ENCODE measurements around the gene RNF223. TPM values are rescaled to one million over a fixed set of nuclear protein-coding genes. Genes with fewer than 3 reads are reported as not detected.

Gene RNF223
- total RNA-seq, 1 donor from 2014 or later, result not detected

GRCh38 chr1:1046767-1047166 lies 27.3 kb downstream of the RNF223 start:
- Histone ChIP-seq H3K4me3 (no peak overlapping the region), H3F3A (ENCODE audit: low read depth) (peaks cover 3% of the 10 kb centered on the region), H3K9me3 (ENCODE audit: low read depth) (no peaks in the 10 kb centered on the region), H3K36me3 (no peaks in the 10 kb centered on the region), H3K27me3 (no peaks in the 10 kb centered on the region), H3K9ac (no peak overlapping the region), H3K79me2 (ENCODE audit: low read depth) (no peaks in the 10 kb centered on the region), H2AFZ (replicated peaks) (no peak overlapping the region), H3K4me2 (no peak overlapping the region), H4K20me1 (ENCODE audit: low read depth) (peaks cover 25% of the 10 kb centered on the region), H3K27ac (no peak overlapping the region), H3K4me1 (no peaks in the 10 kb centered on the region)
- Mint-ChIP-seq H3K4me1 (no peaks in the 10 kb centered on the region), H3K9me3 (no peaks in the 10 kb centered on the region), H3K27me3 (ENCODE audit: insufficient read depth, low read depth) (peaks cover 2% of the 10 kb centered on the region), H3K27ac (no peak overlapping the region), H3K36me3 (peaks cover 12% of the 10 kb centered on the region), H3K4me3 (no peak overlapping the region)
- TF ChIP-seq, protein P1, sequence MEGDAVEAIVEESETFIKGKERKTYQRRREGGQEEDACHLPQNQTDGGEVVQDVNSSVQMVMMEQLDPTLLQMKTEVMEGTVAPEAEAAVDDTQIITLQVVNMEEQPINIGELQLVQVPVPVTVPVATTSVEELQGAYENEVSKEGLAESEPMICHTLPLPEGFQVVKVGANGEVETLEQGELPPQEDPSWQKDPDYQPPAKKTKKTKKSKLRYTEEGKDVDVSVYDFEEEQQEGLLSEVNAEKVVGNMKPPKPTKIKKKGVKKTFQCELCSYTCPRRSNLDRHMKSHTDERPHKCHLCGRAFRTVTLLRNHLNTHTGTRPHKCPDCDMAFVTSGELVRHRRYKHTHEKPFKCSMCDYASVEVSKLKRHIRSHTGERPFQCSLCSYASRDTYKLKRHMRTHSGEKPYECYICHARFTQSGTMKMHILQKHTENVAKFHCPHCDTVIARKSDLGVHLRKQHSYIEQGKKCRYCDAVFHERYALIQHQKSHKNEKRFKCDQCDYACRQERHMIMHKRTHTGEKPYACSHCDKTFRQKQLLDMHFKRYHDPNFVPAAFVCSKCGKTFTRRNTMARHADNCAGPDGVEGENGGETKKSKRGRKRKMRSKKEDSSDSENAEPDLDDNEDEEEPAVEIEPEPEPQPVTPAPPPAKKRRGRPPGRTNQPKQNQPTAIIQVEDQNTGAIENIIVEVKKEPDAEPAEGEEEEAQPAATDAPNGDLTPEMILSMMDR (IDR thresholded peaks at IDR 0.05), result no peak
- no peak for TF ChIP-seq EZH2phosphoT487 (IDR thresholded peaks at IDR 0.05)
- TF ChIP-seq EZH2 (IDR thresholded peaks at IDR 0.05), result no peak
- no peak for DNase-seq (ENCODE audit: low spot score)

DNA sequence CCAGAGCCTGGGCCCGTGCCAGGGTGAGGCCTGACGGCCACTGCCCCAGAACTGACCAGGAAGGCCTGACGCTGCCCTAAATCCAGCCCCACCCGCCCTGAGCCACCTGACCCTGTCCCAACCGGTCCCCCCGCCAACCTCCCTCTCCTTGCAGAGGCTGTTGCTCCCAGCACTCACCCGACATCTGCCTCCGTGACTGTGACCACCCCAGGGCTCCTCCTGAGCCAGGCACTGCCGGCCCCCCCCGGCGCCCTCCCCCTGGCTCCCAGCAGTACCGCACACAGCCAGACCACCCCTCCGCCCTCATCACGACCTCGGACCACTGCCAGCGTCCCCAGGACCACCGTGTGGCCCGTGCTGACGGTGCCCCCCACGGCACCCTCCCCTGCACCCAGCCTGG lies 27.9 kb downstream of the RNF223 start:
- TF ChIP-seq, protein P1 (IDR thresholded peaks at IDR 0.05), result no peak

GRCh38 chr1:1045129-1045528 lies 29.0 kb downstream of the RNF223 start:
- peaks cover 38% of the 10 kb centered on the region for H4K20me1 ChIP-seq (ENCODE audit: low read depth)
- DNase-seq (ENCODE audit: low spot score), result no peak
- no peak overlapping the region for H3K9ac ChIP-seq
- no peak overlapping the region for H3K4me3 ChIP-seq
- Mint-ChIP-seq H3K9me3 (no peaks in the 10 kb centered on the region), H3K4me1 (no peaks in the 10 kb centered on the region), H3K27ac (no peak overlapping the region), H3K4me3 (no peak overlapping the region), H3K36me3 (peaks cover 10% of the 10 kb centered on the region), H3K27me3 (ENCODE audit: insufficient read depth, low read depth) (peaks cover 3% of the 10 kb centered on the region)
- TF ChIP-seq EZH2phosphoT487 (IDR thresholded peaks at IDR 0.05) (no peak), EZH2 (IDR thresholded peaks at IDR 0.05) (no peak)
- TF ChIP-seq, protein P1 (IDR thresholded peaks at IDR 0.05), result no peak
- H3K4me1 ChIP-seq, result peaks cover 4% of the 10 kb centered on the region
- no peak overlapping the region for H3K4me2 ChIP-seq
- no peak overlapping the region for H2AFZ ChIP-seq (replicated peaks)
- H3K27me3 ChIP-seq, result peaks cover 5% of the 10 kb centered on the region
- no peaks in the 10 kb centered on the region for H3K9me3 ChIP-seq (ENCODE audit: low read depth)
- H3F3A ChIP-seq (ENCODE audit: low read depth), result peaks cover 8% of the 10 kb centered on the region
- no peak overlapping the region for H3K27ac ChIP-seq
- no peaks in the 10 kb centered on the region for H3K79me2 ChIP-seq (ENCODE audit: low read depth)
- no peaks in the 10 kb centered on the region for H3K36me3 ChIP-seq

More for the DNA sequence above, 27.9 kb downstream of the RNF223 start:
- Histone ChIP-seq H3K27me3 (no peaks in the 10 kb centered on the region), H3K4me2 (no peak overlapping the region), H4K20me1 (ENCODE audit: low read depth) (peaks cover 30% of the 10 kb centered on the region), H3K4me3 (no peak overlapping the region), H3K4me1 (no peaks in the 10 kb centered on the region), H2AFZ (replicated peaks) (no peak overlapping the region), H3K79me2 (ENCODE audit: low read depth) (no peaks in the 10 kb centered on the region), H3K36me3 (no peaks in the 10 kb centered on the region), H3F3A (ENCODE audit: low read depth) (peaks cover 3% of the 10 kb centered on the region), H3K27ac (no peak overlapping the region), H3K9me3 (ENCODE audit: low read depth) (no peaks in the 10 kb centered on the region), H3K9ac (no peak overlapping the region)
- Mint-ChIP-seq H3K4me3 (no peak overlapping the region), H3K36me3 (peaks cover 12% of the 10 kb centered on the region), H3K4me1 (no peaks in the 10 kb centered on the region), H3K9me3 (no peaks in the 10 kb centered on the region), H3K27ac (no peak overlapping the region), H3K27me3 (ENCODE audit: insufficient read depth, low read depth) (peaks cover 2% of the 10 kb centered on the region)
- DNase-seq (ENCODE audit: low spot score), result no peak

Data from neural progenitor cell (in vitro differentiated cells).